Hypothalamus (tissue), 51 donors: ENCODE measurements around the gene FCN1.

Source experiments
- DNase-seq, 51 donors: peaks; one replicate each; lab custom pipeline; 2025; lab: John Stamatoyannopoulos, UW

Gene FCN1

DNA sequence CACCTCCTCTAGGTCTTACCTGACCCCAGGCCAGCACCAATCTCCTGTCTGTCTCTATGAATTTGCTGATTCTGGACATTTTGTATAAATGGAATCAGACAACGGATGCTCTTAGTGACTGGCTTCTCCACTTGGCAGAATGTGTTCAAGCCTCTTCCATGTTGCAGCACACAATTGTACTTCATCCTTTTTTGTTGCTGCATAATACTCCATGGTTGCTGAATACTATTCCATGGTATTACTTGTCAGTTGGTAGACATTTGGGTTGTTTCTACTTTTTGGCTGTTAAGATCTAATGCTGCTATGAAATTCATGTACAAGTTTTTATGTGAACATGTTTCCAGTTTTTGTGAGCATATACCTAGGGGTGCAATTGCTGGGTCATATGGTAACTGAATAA is 34.3 kb upstream of the FCN1 start:
- DNase-seq = no peak

DNA sequence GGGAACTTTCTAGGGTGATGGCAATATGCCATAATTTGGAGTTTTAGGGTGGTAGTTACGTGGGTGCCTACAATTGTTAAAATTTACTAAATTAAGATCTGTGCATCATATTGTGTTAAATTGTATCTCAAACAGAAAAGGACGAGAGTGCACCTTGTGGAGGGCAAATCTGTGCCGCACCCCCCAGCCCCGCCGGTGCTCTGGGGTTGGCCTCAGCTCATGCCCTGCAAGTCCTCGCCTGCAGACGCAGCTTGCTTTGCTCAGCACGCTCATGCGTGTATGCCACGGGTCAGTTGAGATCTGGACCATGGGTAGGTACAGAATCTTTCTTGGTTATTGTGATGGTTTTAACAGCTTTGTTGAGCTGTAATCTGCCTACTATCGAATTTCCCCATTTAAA is 33.7 kb upstream of the FCN1 start:
- no peak for DNase-seq

DNA sequence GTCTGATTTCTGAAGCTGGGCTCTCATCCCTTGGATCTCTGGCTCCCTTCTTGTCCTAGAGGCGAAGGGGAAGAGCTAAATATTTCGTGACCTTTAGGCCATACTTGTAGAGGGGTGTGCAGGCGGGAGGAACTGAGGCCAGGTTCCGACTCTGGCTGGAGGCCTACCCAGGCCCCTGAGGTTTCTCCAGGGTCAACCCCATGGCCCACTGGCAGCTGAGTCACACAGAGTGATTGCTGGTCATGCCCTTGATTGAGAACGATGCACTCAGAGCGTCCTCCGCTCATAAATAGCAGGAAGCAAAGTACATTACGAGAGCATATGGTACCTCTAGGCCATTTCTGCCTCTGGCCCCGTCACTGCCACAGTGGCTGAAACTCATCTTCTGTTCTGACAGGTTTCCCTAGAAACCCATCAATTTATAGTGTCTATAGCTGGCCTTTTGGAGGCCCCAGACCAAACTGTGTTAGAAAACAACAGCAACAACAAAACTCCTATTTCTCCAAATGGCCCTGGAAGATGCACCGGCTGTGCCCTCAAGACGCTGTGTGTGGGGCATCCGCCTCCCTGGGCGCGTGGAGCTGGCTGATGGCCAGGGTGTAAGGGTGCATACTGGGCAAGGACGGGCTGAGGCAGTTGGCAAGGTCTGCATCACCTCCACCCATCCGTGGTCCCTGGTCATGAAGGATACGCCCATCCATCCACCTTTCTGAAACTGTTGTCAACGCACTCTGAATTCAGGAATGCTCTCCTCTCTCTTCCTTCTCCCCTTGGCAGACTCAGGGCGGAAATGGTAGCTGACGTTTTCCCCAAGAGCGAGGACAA is 32.9 kb upstream of the FCN1 start:
- no peak for DNase-seq

DNA sequence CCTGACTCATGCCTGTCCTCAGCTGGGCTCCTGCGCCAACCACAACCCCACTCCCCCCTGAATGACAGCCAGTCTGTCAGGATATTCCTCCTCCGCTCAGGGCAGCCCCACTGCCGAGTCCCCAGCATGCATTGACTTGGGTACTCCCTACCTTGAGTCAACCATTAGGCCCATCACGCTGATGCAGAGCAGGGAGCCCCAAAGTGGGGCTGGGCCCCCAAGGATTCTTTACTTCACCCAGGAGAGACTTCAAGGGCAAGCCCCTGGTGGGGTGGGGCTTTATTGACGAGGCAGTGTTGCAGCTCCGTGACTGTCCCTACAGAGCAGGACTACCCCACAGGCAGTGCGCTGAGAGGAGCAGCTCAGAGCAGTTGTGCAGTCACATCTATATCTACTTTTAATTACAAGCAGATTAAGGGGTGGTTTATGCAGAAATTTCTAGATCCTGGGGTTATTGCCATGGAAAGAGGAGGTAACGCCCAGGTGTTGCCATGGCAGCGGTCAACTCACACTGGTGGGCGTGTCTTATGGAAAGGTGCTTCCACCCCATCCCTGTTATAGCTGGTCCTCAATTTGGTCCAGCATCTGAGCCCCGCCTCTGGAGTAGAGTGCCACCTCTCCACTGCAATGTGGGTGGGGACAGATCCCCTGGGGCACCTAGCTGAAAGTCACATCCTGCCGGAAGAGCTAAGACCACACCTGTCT is 32.1 kb upstream of the FCN1 start:
- no peak for DNase-seq

DNA sequence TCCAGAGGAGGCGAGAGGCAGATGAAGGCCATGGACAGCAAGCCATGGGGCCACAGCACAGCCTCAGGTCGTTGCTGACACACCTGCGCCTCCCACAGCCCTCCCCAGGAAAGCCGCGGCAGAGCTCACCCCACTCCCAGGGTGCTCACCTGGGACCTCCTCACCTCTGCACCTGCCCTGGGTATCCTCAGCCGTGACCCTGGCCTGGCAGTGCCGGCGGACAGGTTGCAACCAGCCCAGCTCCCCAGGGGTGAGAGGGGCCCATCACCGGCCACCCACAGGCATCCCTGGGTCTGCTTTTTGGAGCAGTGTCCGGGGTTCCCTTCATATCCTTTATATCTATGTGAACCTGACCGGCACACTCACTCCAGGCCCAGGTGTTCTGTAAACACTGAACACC is 30.4 kb upstream of the FCN1 start:
- DNase-seq = no peak

DNA sequence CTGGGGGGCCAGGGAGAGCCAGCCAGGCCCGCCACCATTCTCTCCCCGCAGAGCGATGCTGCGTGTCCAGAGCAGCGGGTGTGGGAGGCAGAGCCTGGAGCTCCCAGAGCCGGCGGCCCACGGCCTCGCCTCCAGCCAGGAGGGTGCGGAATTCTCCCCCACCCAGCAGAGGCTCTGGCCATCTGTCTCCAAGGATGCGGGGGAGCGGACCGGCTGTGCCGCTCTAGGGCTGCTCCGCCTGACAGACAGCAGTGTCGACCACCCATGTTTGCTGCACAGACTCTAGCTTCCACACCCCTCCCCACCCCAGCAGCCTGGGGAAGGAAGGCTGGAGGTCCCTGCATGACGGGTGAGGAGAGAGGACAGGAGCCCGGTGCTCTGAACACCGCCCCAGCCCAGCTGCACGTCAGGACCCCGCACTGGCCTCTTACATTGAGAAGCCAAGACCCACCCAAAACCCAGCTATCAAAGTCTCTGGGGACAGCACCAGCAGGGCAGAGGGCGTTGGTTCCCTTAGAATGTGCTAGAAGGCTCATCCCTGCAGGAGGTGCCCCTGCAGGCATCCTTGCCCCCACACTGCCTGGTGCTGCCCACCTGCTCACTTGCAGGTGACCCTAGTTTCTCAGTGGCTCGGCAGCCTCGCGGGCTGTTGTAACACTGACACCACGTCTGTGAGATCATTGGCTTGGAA is 29.7 kb upstream of the FCN1 start:
- no peak for DNase-seq

DNA sequence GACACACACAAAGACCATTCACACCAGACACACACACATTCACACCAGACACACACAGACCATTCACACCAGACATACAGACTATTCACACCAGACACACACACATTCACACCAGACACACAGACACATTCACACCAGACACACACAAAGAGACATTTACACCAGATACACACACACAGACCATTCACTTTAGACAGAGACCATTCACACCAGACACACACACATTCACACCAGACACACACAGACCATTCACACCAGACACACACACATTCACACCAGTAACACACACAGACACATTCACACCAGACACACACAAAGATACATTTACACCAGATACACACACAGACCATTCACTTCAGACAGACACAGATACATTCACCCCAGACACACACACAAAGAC is 29.0 kb upstream of the FCN1 start:
- DNase-seq = no peak

DNA sequence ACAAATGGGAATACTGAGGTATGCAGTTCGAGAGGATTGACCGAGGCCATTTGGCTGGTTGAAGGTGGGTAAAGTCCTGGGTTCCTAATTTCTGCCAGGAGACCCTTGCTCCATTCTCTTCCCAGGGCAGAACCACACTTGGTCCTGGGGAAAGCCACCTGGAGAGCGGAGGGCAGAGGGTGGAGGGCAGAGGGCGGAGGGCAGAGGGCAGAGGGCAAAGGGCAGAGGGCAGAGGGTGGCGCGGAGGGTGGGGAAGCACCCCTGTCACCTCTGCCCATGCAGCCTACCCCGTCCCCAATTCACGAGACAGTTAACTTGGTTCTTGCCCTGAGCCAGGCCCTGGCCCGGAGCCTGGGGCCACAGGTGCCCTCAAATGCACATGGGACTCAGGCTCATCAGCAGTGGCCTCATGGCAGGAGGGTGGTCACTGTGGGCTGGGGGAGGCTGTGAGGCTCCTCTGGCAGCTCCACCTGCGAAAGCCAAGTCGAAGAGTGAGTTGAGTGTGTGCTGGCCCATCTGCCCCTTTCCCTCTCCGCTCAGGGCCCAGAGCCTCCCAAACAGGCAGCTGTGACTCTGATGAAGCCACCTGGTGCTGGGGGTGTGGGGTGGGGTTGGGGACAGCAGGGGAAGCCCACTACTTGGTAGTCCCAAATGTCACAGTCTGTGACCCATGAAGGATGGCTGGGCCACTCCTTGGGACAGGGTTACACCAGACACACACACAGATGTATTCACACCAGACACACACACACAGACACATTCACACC is 28.0 kb upstream of the FCN1 start:
- DNase-seq = no peak

DNA sequence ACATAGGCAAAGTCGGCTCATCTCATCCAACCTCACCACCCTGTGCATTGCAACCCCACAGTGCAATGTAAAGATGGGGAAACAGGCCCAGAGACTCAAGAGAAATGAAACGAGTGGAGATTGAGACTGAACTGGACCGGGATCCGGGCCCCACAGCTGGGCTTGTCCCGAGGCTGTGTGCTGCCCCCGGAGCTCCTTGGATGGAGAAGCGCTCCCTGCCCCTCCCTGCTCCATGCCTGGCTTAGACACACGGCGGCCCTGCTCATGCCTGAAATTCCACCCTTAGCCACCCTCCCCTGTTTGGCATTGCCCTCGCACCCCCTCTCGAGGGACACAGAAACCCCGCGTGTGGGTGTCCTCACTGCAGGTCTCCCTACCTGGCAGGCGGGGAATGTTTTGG is 27.2 kb upstream of the FCN1 start:
- no peak for DNase-seq

DNA sequence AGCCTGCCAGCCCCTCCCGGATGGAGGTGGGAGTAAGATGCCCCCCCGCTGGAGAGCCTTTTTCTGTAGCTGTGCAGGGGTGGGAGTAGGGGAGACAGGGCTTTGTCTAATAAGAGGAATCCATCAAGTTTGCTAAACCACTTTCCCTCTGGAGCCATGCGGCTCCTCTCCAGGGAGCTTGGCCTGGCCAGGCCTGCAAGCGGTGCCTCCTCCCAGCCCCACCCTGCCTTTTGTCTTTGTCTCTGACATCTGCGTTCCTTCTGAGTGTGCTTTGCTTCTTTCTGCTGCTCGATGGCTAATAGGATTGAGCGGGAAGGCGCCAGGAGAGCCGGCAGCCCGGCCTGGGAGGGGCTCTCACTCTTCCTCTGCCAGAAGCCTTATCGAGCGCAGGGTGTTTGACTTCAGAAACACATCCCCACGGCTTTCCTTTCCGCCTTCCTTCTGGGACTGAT is 26.7 kb upstream of the FCN1 start:
- DNase-seq = peak in 1 of 51 donors; percentile 10

DNA sequence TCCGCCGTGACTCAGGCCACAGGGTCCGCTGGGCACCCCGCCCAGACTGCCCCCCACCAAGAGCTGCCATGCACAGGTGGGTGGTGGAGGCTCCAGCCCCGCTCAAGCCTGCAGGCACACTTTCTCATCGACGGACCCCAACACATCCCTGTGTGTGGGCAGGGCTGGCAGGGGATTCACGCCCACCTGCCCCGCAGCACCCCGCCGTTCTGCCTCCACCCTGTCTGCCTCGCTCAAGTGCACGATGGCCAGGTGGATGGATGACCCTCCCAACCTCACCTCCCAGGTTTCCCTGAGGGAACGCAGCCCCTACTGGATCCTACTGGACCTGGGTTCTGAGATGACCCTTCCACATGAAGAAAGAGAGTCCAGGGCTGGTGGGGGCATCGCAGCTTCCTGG is 26.1 kb upstream of the FCN1 start:
- DNase-seq = no peak

DNA sequence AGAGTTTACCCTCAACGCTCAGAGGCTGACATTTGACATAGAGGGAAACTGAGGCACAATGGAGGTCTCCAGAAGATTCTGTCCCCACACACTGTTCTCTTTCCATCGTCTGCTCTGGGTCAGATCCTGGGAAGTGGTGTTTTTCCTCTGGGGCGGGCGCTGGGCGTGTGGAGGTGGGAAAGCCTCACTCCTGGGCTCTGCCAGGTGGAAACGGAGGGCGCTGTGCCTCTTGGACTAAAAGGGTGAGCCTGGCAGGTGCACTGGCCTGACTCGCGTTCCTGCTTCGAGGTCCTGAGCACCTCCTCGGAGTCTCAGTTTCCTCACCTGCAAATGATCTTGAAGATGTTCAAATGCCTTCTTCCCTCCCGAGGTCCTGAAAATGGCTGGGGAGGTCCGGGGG is 25.7 kb upstream of the FCN1 start:
- DNase-seq = no peak

DNA sequence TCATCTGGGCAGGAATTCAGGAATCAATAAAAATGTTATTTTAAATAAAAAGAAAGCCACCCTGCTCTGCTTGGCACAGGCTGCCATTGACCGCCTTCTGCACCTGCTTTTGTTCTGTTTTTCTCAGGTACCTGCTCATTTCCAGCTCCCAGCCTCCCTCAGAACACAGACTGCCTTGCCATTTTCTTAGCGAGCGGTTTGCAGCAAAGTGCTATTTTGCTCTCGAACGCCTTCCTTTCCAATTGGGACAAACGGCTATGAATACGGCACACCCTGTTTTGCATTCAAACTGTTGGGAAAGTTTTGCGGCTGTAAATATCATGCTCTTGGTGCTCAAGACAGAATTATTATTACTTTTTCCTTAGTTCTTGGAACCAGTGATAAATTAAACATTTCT is 25.1 kb upstream of the FCN1 start:
- DNase-seq = no peak

DNA sequence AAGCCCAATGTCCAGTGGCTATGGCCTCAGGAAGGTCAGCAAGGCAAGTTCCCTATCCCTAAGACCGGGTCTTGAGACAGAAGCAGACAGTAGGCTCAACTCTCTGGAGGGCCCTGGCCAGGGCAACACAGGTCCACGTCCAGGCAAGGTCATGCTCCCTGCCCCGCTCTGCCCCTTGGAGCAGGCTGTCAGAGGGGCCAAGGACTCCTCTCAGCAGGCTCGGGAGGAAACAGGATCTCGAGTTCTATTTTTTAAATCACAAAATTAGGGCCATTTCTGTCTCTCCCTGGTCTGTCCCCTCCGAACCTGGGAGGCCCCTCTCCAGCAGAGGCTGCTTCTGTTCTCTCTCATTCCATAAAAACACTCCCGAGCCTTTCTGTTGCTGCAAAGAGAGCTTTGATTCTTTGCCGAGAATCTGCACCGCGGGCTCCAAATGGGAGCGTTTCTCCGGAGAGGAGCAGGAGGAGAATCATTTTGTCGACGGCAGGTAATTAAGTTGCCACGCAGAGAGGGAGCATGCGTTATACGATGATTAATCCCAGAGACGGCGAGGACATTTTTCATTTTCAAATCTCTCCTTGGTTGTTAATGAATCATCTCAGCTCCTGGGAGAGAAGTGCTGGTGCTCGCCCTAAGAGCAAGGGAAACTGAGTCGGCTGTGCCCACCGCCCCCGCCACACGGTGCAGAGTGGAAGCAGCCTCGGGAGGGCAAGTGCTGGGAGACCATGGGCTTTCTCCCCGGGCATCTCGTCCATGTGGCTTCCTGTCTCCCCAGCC is 24.5 kb upstream of the FCN1 start:
- DNase-seq = peak in 3 of 51 donors; percentile 16 to 51 (median 40)

DNA sequence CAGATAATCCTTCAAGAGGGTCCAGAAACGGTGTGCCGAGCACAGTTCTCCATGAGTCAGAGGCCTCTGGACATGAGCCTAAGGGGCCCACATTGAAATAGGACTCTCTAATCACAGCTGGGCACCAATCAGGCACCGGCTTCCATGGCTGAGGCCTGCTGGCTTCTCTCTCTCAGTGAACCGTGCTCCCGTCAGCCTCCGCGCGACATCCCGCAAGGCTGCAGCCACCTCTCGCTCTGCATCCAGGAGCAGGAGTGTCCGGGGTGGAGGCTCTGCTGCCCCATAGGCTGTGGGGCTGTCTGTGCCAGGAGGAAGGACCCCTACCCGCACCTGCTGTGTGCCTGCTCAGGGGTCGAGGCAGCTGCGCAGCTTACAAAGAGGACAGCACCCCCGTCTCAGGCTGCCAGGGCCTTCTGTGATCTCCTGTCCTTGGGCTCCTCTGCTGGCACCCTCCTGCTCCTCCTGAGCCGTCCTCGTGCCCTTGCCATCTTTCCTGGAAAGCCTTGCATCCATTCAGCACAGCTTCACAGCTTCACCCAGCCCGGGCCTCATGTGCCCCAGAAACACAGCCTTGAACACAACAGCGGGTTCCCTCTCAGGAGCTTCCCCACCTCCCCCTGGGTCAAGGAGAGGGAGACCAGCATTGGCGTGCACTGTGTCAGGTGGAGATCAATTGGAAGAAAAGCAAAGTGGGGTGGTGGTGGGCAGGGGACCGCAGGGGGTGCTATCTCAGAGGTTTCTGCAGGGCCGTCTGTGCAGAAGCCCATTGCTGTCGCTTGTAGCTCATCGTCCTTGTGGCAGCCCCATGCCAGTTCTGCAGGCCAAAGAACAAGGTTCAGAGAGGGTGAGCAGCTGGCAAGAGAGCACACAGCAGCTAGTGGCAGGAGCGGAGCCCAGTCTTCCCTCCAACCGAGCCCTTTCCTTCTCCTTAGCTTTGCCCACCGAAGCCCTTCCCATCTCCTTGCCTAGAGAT is 22.8 kb upstream of the FCN1 start:
- DNase-seq = no peak

DNA sequence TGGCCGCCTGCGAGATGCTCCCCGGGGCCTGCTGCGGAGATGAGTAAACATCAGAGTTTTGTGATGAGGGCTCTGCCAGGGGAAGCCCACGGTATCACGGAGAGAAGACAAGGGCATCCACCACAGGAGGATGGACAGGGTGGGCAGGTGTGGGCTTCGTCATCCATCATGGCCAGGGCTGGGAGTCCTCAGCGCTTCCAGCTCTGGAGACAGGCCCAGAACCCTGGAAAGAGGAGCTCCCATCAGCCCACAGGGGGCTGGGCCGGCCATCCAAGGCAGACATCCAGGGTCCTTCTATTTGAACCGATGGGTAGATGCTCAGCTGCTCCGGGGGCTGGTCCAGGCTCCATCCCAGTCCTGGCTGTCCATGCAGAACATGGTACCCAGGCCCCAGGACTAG is 22.1 kb upstream of the FCN1 start:
- no peak for DNase-seq

DNA sequence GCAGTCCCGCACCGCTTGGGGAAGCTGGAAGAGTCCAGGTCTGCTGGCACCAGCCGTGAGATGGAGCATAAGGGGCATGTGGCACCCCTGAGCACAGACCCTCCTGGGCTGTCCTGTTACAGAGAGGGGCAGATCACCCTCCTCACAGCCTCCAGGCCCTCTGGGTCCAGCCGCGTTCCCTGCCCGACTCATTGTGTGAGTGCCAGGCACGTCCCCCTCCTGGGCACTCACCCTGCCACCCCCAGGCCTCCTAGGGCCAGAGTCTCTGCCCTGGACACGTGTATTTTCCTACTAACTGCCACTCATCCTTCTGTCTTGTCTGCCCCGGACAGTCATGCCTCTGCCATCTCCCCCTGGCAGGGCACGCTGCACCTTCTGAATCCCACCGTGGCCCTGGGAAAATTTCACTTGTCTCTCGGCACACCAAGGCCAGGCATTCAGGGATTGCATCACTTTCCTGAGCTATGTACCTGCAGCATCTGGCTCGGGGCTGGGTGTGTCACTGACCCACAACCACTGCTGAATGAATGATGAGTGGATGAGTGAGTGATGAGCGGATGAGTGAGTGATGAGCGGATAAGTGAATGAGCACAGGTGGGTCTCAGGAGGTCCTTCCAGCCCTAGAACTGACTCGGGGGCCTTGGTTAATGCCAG is 21.5 kb upstream of the FCN1 start:
- no peak for DNase-seq

DNA sequence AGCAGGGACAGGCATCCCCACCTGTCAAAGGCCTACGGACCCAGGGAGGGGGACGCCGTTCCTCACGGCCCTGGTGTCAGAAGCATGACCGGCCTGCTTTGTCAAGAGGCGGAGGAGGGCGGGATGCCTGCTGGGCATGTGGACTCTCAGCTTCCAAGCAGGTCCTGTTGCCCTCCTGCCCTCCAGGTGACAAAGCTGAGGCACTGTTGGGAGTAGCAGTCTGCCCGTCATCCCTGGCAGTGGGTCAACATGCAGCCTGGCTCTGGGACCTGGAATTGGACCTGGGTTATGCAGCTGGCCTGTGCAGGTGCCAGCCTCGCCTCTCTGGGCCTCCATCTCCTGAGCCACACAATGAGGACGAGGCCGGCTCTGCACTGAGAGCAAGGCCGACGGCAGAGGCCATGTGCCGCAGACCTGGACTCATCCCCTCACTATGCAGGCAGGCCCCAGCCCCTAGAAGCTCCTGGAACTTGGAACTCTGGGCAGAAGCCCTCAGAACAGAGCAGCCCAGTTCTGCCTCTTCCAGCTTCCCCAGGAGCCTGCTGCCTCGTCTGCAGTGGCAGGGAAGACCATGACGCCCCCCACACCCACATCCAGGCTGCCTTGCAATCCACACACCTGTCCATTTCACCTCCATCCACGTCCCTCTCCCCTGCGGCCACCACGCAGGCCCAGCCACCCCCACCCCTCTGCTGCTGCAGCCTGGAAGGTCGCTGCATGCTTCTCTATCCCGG is 20.8 kb upstream of the FCN1 start:
- no peak for DNase-seq
